GM12865 (cell line): Measurements from ENCODE around the gene ALG9.

ENCODE experiments used
- DNase-seq: peaks from one replicate; pipeline ENCODE4 v3.0.0; 2010; ENCODE audit warnings: low read depth
- H3K4me3 ChIP-seq: 2 replicates; pipeline ENCODE4 v1.5.1; 2011; ENCODE audit warnings: mild to moderate bottlenecking, low read depth, low read length, control low read depth
- TF ChIP-seq, protein P1 (sequence below): IDR thresholded peaks from 2 replicates; pipeline ENCODE4 v1.5.1; 2011; ENCODE audit warnings: low read length, control low read depth, low read depth, inconsistent platforms; ENCODE audit not compliant: insufficient read depth; ENCODE audit errors: missing control alignments

Gene ALG9

DNA sequence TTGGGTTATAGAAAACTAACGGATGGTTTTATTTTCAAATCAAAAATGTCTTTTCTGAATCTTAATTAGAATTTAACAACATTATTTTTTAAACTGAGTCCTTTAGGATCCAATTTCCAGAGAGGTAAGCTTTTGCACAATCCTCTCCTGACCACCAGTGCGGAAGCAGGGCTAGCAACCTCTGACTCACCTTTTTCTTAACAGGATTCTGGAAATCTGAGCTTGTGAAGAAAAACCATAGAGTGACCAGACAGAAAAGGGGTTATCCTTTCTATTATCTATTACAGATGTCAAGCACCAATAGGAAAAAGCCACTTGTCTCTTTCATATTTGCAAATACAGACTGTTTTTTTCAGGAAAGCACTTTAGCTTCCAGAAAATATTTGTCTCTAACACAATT, 25.3 kb downstream of the ALG9 start:
- TF ChIP-seq, protein P1, sequence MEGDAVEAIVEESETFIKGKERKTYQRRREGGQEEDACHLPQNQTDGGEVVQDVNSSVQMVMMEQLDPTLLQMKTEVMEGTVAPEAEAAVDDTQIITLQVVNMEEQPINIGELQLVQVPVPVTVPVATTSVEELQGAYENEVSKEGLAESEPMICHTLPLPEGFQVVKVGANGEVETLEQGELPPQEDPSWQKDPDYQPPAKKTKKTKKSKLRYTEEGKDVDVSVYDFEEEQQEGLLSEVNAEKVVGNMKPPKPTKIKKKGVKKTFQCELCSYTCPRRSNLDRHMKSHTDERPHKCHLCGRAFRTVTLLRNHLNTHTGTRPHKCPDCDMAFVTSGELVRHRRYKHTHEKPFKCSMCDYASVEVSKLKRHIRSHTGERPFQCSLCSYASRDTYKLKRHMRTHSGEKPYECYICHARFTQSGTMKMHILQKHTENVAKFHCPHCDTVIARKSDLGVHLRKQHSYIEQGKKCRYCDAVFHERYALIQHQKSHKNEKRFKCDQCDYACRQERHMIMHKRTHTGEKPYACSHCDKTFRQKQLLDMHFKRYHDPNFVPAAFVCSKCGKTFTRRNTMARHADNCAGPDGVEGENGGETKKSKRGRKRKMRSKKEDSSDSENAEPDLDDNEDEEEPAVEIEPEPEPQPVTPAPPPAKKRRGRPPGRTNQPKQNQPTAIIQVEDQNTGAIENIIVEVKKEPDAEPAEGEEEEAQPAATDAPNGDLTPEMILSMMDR, result no peak
- DNase-seq, result no peak
- H3K4me3 ChIP-seq, result no peak overlapping the region

DNA sequence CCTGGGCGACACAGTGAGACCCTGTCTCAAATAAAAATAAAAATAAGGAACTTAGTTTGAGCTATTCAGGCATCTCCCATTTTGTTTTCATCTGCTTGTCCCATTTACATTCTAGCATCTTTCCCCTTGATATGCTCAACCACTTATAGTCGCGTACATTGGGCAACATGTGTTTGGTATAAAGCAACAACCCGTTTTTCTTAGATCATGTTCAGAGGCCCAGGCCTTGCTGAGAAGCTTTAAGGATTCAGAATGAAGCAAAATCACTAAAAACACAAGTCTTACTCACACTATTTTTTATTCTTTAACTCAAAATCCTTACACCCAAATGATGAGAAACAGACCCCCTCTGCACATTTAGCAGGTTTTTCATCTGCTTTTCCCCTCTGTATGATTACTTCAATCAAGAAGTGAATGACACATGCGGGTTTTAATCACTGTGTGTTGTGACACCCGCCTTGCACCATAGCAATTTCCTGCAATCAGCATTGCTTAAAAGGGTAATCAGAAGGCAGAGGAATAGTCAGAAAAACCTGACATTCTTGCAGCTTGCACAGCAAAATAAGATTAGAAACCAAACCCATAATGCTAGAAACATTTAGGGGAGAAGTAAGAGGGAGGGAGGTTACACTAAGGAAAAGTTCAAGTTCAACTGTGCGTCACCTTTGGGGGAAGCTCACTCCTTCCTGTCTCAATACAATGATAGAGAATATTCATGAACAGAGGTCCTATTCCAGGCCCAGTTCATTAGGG, 25.9 kb downstream of the ALG9 start:
- no peak overlapping the region for H3K4me3 ChIP-seq
- DNase-seq, result no peak
- TF ChIP-seq, protein P1, result no peak

DNA sequence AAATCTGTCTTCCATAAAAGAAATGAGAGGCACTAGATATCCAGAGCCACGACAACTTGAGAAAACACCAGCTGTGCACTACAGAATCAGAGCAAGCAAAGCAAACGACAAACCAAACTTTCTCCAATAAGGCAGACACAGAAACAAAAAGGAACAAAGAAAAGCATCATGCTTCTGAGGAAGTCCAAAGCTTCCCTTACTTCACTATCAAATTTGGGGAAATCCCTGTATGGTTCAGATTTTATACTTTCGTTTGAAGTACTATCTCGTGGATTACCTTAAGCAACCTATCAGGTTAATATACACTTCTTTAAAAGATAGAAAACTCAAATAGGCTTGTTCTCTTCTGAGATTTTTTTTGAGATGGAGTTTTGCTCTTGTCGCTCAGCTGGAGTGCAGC, 27.7 kb downstream of the ALG9 start:
- no peak overlapping the region for H3K4me3 ChIP-seq
- TF ChIP-seq, protein P1, result no peak
- no peak for DNase-seq

DNA sequence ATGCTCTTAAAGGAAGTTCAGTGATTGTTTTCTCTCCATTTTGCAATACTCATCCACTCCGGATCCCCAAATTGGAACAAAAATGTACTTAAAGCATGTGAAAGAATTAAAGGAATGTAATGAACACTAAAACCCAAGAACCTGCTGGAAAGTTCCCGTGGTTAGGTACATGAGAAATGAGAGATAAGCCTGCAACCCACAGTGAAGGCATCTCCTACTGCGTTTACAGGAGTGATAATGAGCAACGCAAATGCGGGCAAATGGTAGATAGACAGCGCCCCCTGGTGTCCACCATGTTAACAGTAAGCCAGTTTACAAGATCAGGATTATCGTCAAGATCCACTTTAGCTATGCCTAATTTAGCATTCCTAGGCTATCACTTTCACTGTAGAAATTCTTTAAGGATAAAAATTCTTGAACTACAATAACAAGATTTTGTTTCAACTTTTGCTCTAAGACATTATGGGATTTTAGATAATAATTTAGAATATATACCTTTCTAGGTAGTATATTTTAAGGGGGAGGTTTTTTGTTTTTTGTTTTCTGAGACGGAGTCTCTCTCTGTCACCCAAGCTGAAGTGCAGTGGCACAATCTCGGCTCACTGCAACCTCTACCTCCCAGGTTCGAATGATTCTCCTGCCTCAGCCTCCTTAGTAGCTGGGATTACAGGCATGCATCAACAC, 29.9 kb downstream of the ALG9 start:
- peak; percentile 89 for DNase-seq
- TF ChIP-seq, protein P1, result peak; percentile 75
- H3K4me3 ChIP-seq, result no peak overlapping the region

DNA sequence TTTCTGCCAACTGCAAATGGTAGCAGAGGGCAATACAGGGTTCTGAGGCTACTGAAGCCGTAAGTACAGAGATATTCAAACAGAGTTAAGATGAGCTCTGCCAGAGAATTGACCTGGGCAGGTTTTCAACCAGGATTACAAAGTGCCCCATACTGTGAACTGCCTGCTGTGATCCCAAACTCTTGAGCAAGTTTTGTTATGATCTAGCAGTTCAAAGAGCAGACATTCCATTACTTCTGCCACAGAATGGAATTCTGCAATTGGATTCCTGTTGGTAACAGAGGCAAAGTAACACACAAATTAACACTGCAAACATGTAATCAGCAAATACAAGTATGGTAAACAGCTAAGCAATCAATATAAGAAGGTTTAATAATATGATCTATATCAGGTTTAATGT, 31.2 kb downstream of the ALG9 start:
- TF ChIP-seq, protein P1, result no peak
- no peak for DNase-seq
- no peak overlapping the region for H3K4me3 ChIP-seq

DNA sequence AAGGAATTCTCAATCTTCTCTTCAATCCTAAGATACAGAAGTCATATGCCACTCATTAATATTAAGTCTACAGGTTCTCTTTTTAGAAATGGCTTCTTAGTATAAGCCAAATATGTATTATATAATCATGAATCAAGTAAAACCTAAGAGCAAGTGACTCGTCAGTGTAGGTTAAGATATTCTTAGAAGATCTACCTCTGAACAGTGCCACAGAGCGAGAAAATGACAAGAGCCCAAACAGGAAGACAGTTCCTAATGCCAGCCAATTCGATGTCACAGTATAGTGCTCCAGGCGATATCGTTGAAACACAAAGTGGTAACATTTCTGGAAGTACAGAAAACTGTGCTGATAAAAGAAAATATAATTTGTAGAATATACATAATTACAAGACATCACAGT, 33.3 kb downstream of the ALG9 start:
- TF ChIP-seq, protein P1, result no peak
- no peak overlapping the region for H3K4me3 ChIP-seq

More for the DNA sequence above, 33.3 kb downstream of the ALG9 start:
- no peak for DNase-seq
